HepG2 (cell line): Measurements from ENCODE around the gene ABCG4. TPM values are rescaled to one million over a fixed set of nuclear protein-coding genes. Genes with fewer than 3 reads are reported as not detected.

ENCODE experiments used
- ATAC-seq: fragments of 200-7000 bp; cut with Tn5 transposase; 3 replicates; pipeline ENCODE4 v1.9.1; 2020; ENCODE audit warnings: mild to moderate bottlenecking, moderate library complexity
- BruUV-seq: library from RNA; stranded (reverse); fragments of 400-500 nt; replicated peaks from 2 replicates; lab custom pipeline; 2021; lab: Mats Ljungman, UMichigan
- CTCF ChIA-PET: fragments of 300-600 bp; formaldehyde crosslinking; extraction: SDS; loops from one replicate; lab custom pipeline; 2021; ENCODE audit warnings: low total read pairs, inconsistent platforms, low intra/inter-chr PET ratio; lab: Yijun Ruan, JAX
- POLR2A ChIA-PET: fragments of 350-600 bp; sonication (Branson Sonifier 250); formaldehyde crosslinking; loops from one replicate; lab custom pipeline; 2020; ENCODE audit warnings: antibody characterized with exemption, inconsistent platforms; lab: Yijun Ruan, JAX
- DNase-seq: peaks from one replicate; pipeline ENCODE4 v3.0.0-alpha.2; 2015; ENCODE audit warnings: low spot score
- FAIRE-seq: peaks from 3 replicates; lab custom pipeline; 2011; peaks lifted over from hg19 to GRCh38; lab: Jason Lieb, UNC
- H2AFZ ChIP-seq: one replicate; pipeline ENCODE4 v1.6.1; 2011; ENCODE audit warnings: low read length, inconsistent platforms
- H3K27ac ChIP-seq: fragments of 300-600 bp; 3 replicates; pipeline ENCODE4 v1.8.0; 2011; ENCODE audit warnings: mixed run types, mild to moderate bottlenecking, mixed read lengths, low read length, inconsistent platforms; ENCODE audit not compliant: insufficient read depth; ENCODE audit errors: extremely low read length
- H3K27me3 ChIP-seq, 2 experiments: fragments of 200-600 bp in 1 of 2; 2 replicates in 1 of 2; 3 replicates in 1 of 2; pipeline versions ENCODE4 v1.6.0 to v1.8.0; 2011; ENCODE audit warnings: low read length in 2 of 2, mild to moderate bottlenecking in 2 of 2, moderate library complexity in 2 of 2, inconsistent platforms in 1 of 2; ENCODE audit not compliant: insufficient read depth in 2 of 2, control insufficient read depth in 1 of 2
- H3K36me3 ChIP-seq, 2 experiments: fragments of 200-600 bp in 1 of 2; replicated peaks in 1 of 2; 2 replicates in 1 of 2; 3 replicates in 1 of 2; pipeline versions ENCODE4 v1.5.1 to v1.8.0; 2011; ENCODE audit warnings: low read length in 2 of 2, inconsistent platforms in 1 of 2; ENCODE audit not compliant: insufficient read depth in 2 of 2, control insufficient read depth in 1 of 2
- H3K4me1 ChIP-seq: 2 replicates; pipeline ENCODE4 v1.5.1; 2012; ENCODE audit warnings: low read length, inconsistent platforms; ENCODE audit not compliant: insufficient read depth
- H3K4me2 ChIP-seq: 2 replicates; pipeline ENCODE4 v1.6.0; 2011; ENCODE audit warnings: low read depth, low read length, inconsistent platforms
- H3K4me3 ChIP-seq, 3 experiments: fragments of 200-600 bp in 1 of 3; sonication (generic), shearing (Covaris generic) in 1 of 3; replicated peaks in 1 of 3; 2 replicates each; pipeline ENCODE4 v1.5.1; 2011 to 2016; ENCODE audit warnings: low read length in 3 of 3, inconsistent platforms in 2 of 3, low read depth in 2 of 3, mild to moderate bottlenecking in 2 of 3, control low read depth in 1 of 3, mixed read lengths in 1 of 3; ENCODE audit not compliant: insufficient read depth in 1 of 3
- H3K79me2 ChIP-seq: one replicate; pipeline ENCODE4 v1.6.1; 2011; ENCODE audit warnings: low read length, inconsistent platforms; ENCODE audit not compliant: insufficient read depth
- H3K9ac ChIP-seq: 2 replicates; pipeline ENCODE4 v1.6.0; 2011; ENCODE audit warnings: mild to moderate bottlenecking, low read depth, low read length, inconsistent platforms; ENCODE audit not compliant: insufficient read depth
- H3K9me3 ChIP-seq: 2 replicates; pipeline ENCODE4 v1.5.1; 2012; ENCODE audit warnings: mild to moderate bottlenecking, low read length
- H4K20me1 ChIP-seq: 2 replicates; pipeline ENCODE4 v1.6.0; 2011; ENCODE audit warnings: inconsistent platforms, mild to moderate bottlenecking, low read length, moderate library complexity; ENCODE audit not compliant: insufficient read depth
- CBX2 ChIP-seq, 2 experiments: fragments of 200-600 bp in 1 of 2; sonication (generic); formaldehyde crosslinking in 1 of 2; IDR thresholded peaks; 2 replicates each; pipeline versions ENCODE4 v1.7.0 to v1.8.1; 2018 to 2022; ENCODE audit warnings: low read depth in 2 of 2, low read length in 1 of 2, mild to moderate bottlenecking in 1 of 2, missing genetic modification reagents in 1 of 2
- KLF12 ChIP-seq: sonication (generic); formaldehyde crosslinking; IDR thresholded peaks from 2 replicates; pipeline ENCODE4 v1.4.0; 2020; ENCODE audit warnings: missing genetic modification reagents, borderline replicate concordance
- MTF2 ChIP-seq: sonication (generic); formaldehyde crosslinking; IDR thresholded peaks from 2 replicates; pipeline ENCODE4 v1.5.0; 2020; ENCODE audit warnings: missing genetic modification reagents, borderline replicate concordance
- PRMT3 ChIP-seq: sonication (generic); formaldehyde crosslinking; IDR thresholded peaks from 2 replicates; pipeline ENCODE4 v1.8.1; 2022; ENCODE audit warnings: low read depth, mild to moderate bottlenecking, moderate library complexity, missing genetic modification reagents, borderline replicate concordance
- SALL1 ChIP-seq: sonication (generic); formaldehyde crosslinking; IDR thresholded peaks from 2 replicates; pipeline ENCODE4 v1.8.0; 2022; ENCODE audit warnings: mild to moderate bottlenecking, missing genetic modification reagents
- SYNCRIP ChIP-seq: fragments of 200-400 bp; formaldehyde crosslinking; IDR thresholded peaks from 2 replicates; pipeline ENCODE4 v1.6.1; 2018; ENCODE audit warnings: mild to moderate bottlenecking, low read depth, low read length; ENCODE audit not compliant: insufficient read depth
- ZBTB1 ChIP-seq: sonication (generic); formaldehyde crosslinking; IDR thresholded peaks from 2 replicates; pipeline ENCODE4 v1.4.0; 2020; ENCODE audit warnings: missing genetic modification reagents, borderline replicate concordance
- ZNF142 ChIP-seq: sonication (generic); formaldehyde crosslinking; IDR thresholded peaks from 2 replicates; pipeline ENCODE4 v1.4.0; 2020; ENCODE audit warnings: missing genetic modification reagents
- ZNF180 ChIP-seq: sonication (generic); formaldehyde crosslinking; IDR thresholded peaks from 2 replicates; pipeline ENCODE4 v1.4.0; 2020; ENCODE audit warnings: low read depth, missing genetic modification reagents, borderline replicate concordance
- WGBS: methylation state at CpG from one replicate; pipeline ENCODE4 v1.1.6; 2017; ENCODE audit warnings: low lambda C conversion rate; 5-methylcytosine and 5-hydroxymethylcytosine counted together
- in situ Hi-C: cut with HindIII; loops from 2 replicates; pipeline ENCODE4 v1.10.0; 2017; ENCODE audit warnings: low pct_unique_long_range_greater_than_20kb; ENCODE audit not compliant: extremely low pct_ligation_motif_present
- intact Hi-C: fragments of 100-400 bp; cut with micrococcal nuclease; formaldehyde crosslinking; loops from one replicate; pipeline ENCODE4 v1.10.0; 2022; ENCODE audit not compliant: unreplicated experiment
- polyA plus RNA-seq, 8 experiments: library from polyadenylated mRNA; depleted of rRNA in 3 of 8; stranded (reverse) in 7 of 8; unstranded in 1 of 8; fragments of >200 nt; fragmentation: Illumina TruSeq in 4 of 8; extraction: Trizol in 4 of 8; gene quantifications; 2 replicates each; pipeline versions ENCODE4 v1.2.1 to v1.2.3, GENCODE V29; 2011 to 2016; ENCODE audit warnings: low read depth in 4 of 8, missing spikeins in 1 of 8, mixed read lengths in 1 of 8; ENCODE audit not compliant: insufficient read depth in 1 of 8
- total RNA-seq, 5 experiments: library from RNA; depleted of rRNA; stranded (reverse); fragments of >200 nt; fragmentation: Illumina TruSeq; extraction: Trizol; gene quantifications; 2 replicates each; pipeline ENCODE4 v1.2.3, GENCODE V29; 2016; ENCODE audit warnings: low read depth in 1 of 5
- TF ChIP-seq, protein P1 (sequence below): sonication (generic); formaldehyde crosslinking; IDR thresholded peaks from 2 replicates; pipeline ENCODE4 v1.5.0; 2020; ENCODE audit warnings: missing genetic modification reagents
- TF ChIP-seq, protein P2 (sequence below): sonication (generic); formaldehyde crosslinking; IDR thresholded peaks from 2 replicates; pipeline ENCODE4 v1.5.1; 2020; ENCODE audit warnings: mild to moderate bottlenecking, missing genetic modification reagents, moderate library complexity

Gene ABCG4
- total and polyA plus RNA-seq, 2 of the 13 experiments (the other 11 are each of a cell fraction or from before 2014, with no cell fraction given): not detected

- ATAC-seq (no peak), FAIRE-seq (no peak), DNase-seq (no peak)
- Histone ChIP-seq H2AFZ (no peak overlapping the region), H4K20me1 (no peaks in the 10 kb centered on the region), H3K4me3 (no peak overlapping the region), H3K9me3 (no peaks in the 10 kb centered on the region), H3K36me3 (peaks cover 6 to 8% of the 10 kb centered on the region in 2 experiments), H3K27me3 (no peaks in the 10 kb centered on the region; a peak in 1 of 5 replicates), H3K79me2 (peaks cover 17% of the 10 kb centered on the region), H3K9ac (no peak overlapping the region), H3K4me1 (peaks cover 26% of the 10 kb centered on the region), H3K27ac (no peak overlapping the region), H3K4me2 (no peak overlapping the region)
- intact Hi-C loops: no loop called here
- 94% methylated on average over 1 of the region's 1 CpG for WGBS
- ChIA-PET CTCF (no interaction called here), POLR2A (interaction anchor here (1.3 to 3.0 kb wide), 2 partner anchors 12 to 24 kb away, joined by 3 to 28 read pairs; partner anchors contain the start of gene C2CD2L)
- in situ Hi-C loops: no loop called here
- no TSS peak for BruUV-seq
- TF ChIP-seq MTF2 (CRISPR knock-in tag) (no peak), CBX2 (IDR thresholded peaks at IDR 0.05; ENCODE audit: low read depth, low read length) (no peak), CBX2 (CRISPR knock-in tag; IDR thresholded peaks at IDR 0.05; ENCODE audit: low read depth) (no peak), SALL1 (CRISPR knock-in tag) (no peak), ZBTB1 (CRISPR knock-in tag) (no peak), SYNCRIP (no peak), PRMT3 (CRISPR knock-in tag) (no peak), ZNF142 (CRISPR knock-in tag) (no peak), ZNF180 (CRISPR knock-in tag) (no peak), KLF12 (CRISPR knock-in tag) (no peak)
- TF ChIP-seq, protein P1, sequence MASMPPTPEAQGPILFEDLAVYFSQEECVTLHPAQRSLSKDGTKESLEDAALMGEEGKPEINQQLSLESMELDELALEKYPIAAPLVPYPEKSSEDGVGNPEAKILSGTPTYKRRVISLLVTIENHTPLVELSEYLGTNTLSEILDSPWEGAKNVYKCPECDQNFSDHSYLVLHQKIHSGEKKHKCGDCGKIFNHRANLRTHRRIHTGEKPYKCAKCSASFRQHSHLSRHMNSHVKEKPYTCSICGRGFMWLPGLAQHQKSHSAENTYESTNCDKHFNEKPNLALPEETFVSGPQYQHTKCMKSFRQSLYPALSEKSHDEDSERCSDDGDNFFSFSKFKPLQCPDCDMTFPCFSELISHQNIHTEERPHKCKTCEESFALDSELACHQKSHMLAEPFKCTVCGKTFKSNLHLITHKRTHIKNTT (CRISPR knock-in tag): no peak
- TF ChIP-seq, protein P2, sequence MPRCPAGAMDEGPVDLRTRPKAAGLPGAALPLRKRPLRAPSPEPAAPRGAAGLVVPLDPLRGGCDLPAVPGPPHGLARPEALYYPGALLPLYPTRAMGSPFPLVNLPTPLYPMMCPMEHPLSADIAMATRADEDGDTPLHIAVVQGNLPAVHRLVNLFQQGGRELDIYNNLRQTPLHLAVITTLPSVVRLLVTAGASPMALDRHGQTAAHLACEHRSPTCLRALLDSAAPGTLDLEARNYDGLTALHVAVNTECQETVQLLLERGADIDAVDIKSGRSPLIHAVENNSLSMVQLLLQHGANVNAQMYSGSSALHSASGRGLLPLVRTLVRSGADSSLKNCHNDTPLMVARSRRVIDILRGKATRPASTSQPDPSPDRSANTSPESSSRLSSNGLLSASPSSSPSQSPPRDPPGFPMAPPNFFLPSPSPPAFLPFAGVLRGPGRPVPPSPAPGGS: no peak
Measured at GRCh38 chr11:119118946-119119345, 29.9 kb upstream of the ABCG4 start.
